K562 (cell line): ENCODE data around the gene RASGRP2. TPM values are rescaled to one million over a fixed set of nuclear protein-coding genes. Genes with fewer than 3 reads are reported as not detected.

Source experiments
- CCAR2 ChIP-seq: fragments of 200-400 bp; formaldehyde crosslinking; IDR thresholded peaks from 2 replicates; pipeline ENCODE4 v1.6.1; 2017; ENCODE audit warnings: mild to moderate bottlenecking, low read depth, low read length
- EP300 ChIP-seq: IDR thresholded peaks from 2 replicates; pipeline ENCODE4 v1.6.1; 2012; ENCODE audit warnings: low read length, improper control_type of control experiment
- GABPB1 ChIP-seq: sonication (generic); formaldehyde crosslinking; IDR thresholded peaks from 2 replicates; pipeline ENCODE4 v1.8.0; 2022; ENCODE audit warnings: mild to moderate bottlenecking, missing genetic modification reagents
- ILF3 ChIP-seq: fragments of 450-650 bp; IDR thresholded peaks from 2 replicates; pipeline ENCODE4 v1.6.1; 2018; ENCODE audit warnings: antibody characterized with exemption, mild to moderate bottlenecking, moderate library complexity, borderline replicate concordance
- MAZ ChIP-seq, 2 experiments: fragments of 450-650 bp in 1 of 2; sonication (generic) in 1 of 2; formaldehyde crosslinking; IDR thresholded peaks in 1 of 2; conservative IDR thresholded peaks in 1 of 2; 2 replicates each; pipeline versions ENCODE4 v1.4.0 to v1.5.0; 2020; ENCODE audit warnings: mild to moderate bottlenecking in 1 of 2, missing genetic modification reagents in 1 of 2
- MCM7 ChIP-seq, 2 experiments: fragments of 450-650 bp; IDR thresholded peaks; 2 replicates each; pipeline ENCODE4 v1.6.1; 2016 to 2018
- MED1 ChIP-seq: sonication (generic); formaldehyde crosslinking; IDR thresholded peaks from 2 replicates; pipeline ENCODE4 v1.8.1; 2023; ENCODE audit warnings: missing genetic modification reagents, borderline replicate concordance
- NFXL1 ChIP-seq: fragments of 450-650 bp; formaldehyde crosslinking; IDR thresholded peaks from 2 replicates; pipeline ENCODE4 v1.4.0; 2021; ENCODE audit warnings: mild to moderate bottlenecking
- NR3C1 ChIP-seq: sonication (generic); formaldehyde crosslinking; IDR thresholded peaks from 2 replicates; pipeline ENCODE4 v1.8.1; 2022; ENCODE audit warnings: missing genetic modification reagents
- RBBP5 ChIP-seq: fragments of 200-600 bp; sonication (generic); IDR thresholded peaks from 2 replicates; pipeline ENCODE4 v1.6.1; 2012; ENCODE audit warnings: borderline replicate concordance, mild to moderate bottlenecking, low read length, control low read depth, inconsistent platforms; ENCODE audit not compliant: insufficient read depth, poor library complexity, severe bottlenecking
- SMARCB1 ChIP-seq: IDR thresholded peaks from 2 replicates; pipeline ENCODE4 v1.6.1; 2011; ENCODE audit warnings: improper control_type of control experiment, low read depth; ENCODE audit not compliant: insufficient read length
- SRF ChIP-seq, 2 experiments: fragments of 250-450, 450-650 bp in 1 of 2; sonication (Bioruptor Pico) in 1 of 2; sonication (generic) in 1 of 2; formaldehyde crosslinking; IDR thresholded peaks; 2 replicates each; pipeline versions ENCODE4 v1.5.0 to v1.5.1; 2020 to 2022; ENCODE audit warnings: mild to moderate bottlenecking in 1 of 2, missing genetic modification reagents in 1 of 2
- TCF3 ChIP-seq: sonication (generic); formaldehyde crosslinking; IDR thresholded peaks from 2 replicates; pipeline ENCODE4 v1.4.0; 2020; ENCODE audit warnings: mild to moderate bottlenecking, missing genetic modification reagents
- ZBED1 ChIP-seq: IDR thresholded peaks from 2 replicates; pipeline ENCODE4 v1.6.1; 2014
- ZBTB8A ChIP-seq: fragments of 450-650 bp; IDR thresholded peaks from 2 replicates; pipeline ENCODE4 v1.6.1; 2018; ENCODE audit warnings: mild to moderate bottlenecking, moderate library complexity; ENCODE audit not compliant: partially characterized antibody
- ZNF23 ChIP-seq: fragments of 250-450 bp; sonication (Bioruptor Pico); IDR thresholded peaks from 2 replicates; pipeline ENCODE4 v1.4.0; 2020; ENCODE audit warnings: mild to moderate bottlenecking
- ZNF253 ChIP-seq: fragments of 250-450 bp; sonication (Bioruptor Pico); conservative IDR thresholded peaks from 2 replicates; pipeline ENCODE4 v1.6.1; 2021; ENCODE audit warnings: mild to moderate bottlenecking
- ZNF75A ChIP-seq: fragments of 450-650 bp; formaldehyde crosslinking; IDR thresholded peaks from 2 replicates; pipeline ENCODE4 v1.4.0; 2020; ENCODE audit warnings: mild to moderate bottlenecking
- polyA plus RNA-seq, 8 experiments: library from polyadenylated mRNA; depleted of rRNA in 4 of 8; stranded (reverse) in 5 of 8; unstranded in 3 of 8; fragments of >200 nt; fragmentation: Nextera tagmentation in 2 of 8; fragmentation: Illumina TruSeq in 1 of 8; extraction: Ambion mirVana in 2 of 8; extraction: Trizol in 1 of 8; gene quantifications; 2 replicates each; pipeline versions ENCODE4 v1.2.1 to v1.2.3, GENCODE V29; 2011 to 2014; ENCODE audit warnings: inconsistent platforms in 1 of 8, missing spikeins in 1 of 8
- total RNA-seq, 7 experiments: library from RNA; depleted of rRNA in 6 of 7; stranded (reverse); fragments of >200 nt in 6 of 7; fragmentation: Illumina TruSeq in 2 of 7; extraction: Trizol in 2 of 7; gene quantifications; 2 replicates each; pipeline versions ENCODE4 v1.2.1 to v1.2.3, GENCODE V29; 2011 to 2021; ENCODE audit warnings: low replicate concordance in 1 of 7
- TF ChIP-seq, protein P1 (sequence below): fragments of 250-450 bp; sonication (Bioruptor Pico); IDR thresholded peaks from 2 replicates; pipeline ENCODE4 v1.5.0; 2020; ENCODE audit warnings: mild to moderate bottlenecking, borderline replicate concordance
- TF ChIP-seq, protein P2 (sequence below): fragments of 250-450 bp; sonication (Bioruptor Pico); IDR thresholded peaks from 2 replicates; pipeline ENCODE4 v1.4.0; 2020
- TF ChIP-seq, protein P3 (sequence below): fragments of 250-450 bp; sonication (Bioruptor Pico); IDR thresholded peaks from 2 replicates; pipeline ENCODE4 v1.8.0; 2022; ENCODE audit warnings: moderate library complexity, mild to moderate bottlenecking, inconsistent platforms
- TF ChIP-seq, protein P4 (sequence below): fragments of 250-450 bp; sonication (Bioruptor Pico); IDR thresholded peaks from 2 replicates; pipeline ENCODE4 v1.4.0; 2020; ENCODE audit warnings: mild to moderate bottlenecking, moderate library complexity, borderline replicate concordance

Gene RASGRP2
- total and polyA plus RNA-seq, 9 of the 15 experiments (the other 6 are each of a cell fraction or from before 2014, with no cell fraction given): 0.87 to 22.7 (median 5.5) TPM

DNA sequence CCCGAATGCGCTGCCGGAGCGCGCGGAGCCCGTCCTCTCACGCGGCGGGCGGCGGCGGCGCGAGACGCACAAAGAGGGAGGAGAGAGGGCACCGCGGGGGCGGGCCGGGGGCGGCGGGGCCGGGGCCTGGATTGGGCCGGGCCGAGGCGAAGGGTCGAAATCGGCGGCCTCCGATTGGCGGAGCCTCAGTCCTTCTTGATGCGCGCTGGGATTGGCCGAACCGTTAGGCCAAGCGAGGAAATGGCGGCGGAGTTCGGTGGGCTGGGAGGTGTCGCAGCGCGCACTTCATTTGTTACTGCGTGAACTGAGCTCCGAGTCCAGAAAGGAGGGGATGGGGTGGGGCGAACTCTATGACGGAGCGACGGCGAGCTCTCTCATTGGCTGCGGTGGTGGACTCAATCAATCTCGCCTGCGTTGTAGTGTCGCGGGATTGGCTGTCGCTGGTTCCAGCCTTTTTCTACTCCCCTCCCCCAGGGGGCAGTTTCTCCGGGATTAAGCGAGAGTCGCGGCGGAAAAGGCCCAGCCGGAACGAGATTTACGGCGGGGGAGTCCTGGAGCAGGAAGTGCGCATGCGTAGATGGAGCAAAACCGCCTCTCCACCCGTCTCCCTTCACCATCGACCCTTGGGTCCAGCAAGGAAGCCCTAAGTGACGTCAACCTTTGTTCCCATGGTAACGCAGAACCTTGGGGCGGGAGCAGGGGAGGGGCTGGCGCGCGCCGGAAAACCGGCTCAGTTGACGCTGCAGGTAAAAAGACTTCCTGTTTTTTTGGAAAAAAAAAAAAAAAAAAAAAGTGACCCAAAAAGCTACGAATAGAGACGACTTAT lies 34.7 kb upstream of the RASGRP2 start, which contains the start of gene SF1 (continued):
- TF ChIP-seq, protein P1, sequence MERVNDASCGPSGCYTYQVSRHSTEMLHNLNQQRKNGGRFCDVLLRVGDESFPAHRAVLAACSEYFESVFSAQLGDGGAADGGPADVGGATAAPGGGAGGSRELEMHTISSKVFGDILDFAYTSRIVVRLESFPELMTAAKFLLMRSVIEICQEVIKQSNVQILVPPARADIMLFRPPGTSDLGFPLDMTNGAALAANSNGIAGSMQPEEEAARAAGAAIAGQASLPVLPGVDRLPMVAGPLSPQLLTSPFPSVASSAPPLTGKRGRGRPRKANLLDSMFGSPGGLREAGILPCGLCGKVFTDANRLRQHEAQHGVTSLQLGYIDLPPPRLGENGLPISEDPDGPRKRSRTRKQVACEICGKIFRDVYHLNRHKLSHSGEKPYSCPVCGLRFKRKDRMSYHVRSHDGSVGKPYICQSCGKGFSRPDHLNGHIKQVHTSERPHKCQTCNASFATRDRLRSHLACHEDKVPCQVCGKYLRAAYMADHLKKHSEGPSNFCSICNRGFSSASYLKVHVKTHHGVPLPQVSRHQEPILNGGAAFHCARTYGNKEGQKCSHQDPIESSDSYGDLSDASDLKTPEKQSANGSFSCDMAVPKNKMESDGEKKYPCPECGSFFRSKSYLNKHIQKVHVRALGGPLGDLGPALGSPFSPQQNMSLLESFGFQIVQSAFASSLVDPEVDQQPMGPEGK (CRISPR knock-in tag): no peak
- TF ChIP-seq SMARCB1 (no peak), ZBED1 (peak; percentile 79; the same call in 1 of the 2 replicates), NR3C1 (CRISPR knock-in tag) (no peak), NFXL1 (CRISPR knock-in tag) (no peak), ILF3 (no peak), ZBTB8A (no peak), MCM7 (IDR thresholded peaks at IDR 0.05) (no peak), ZNF23 (CRISPR knock-in tag) (no peak), SRF (CRISPR knock-in tag; IDR thresholded peaks at IDR 0.05) (0 out of 4 replicates have a peak, but pooled peaks of 1 of the 2 experiments have one; percentile 36), CCAR2 (no peak), ZNF75A (CRISPR knock-in tag) (no peak), TCF3 (CRISPR knock-in tag) (no peak), GABPB1 (CRISPR knock-in tag) (peak; percentile 37; the same call in 1 of the 2 replicates), RBBP5 (peak; percentile 43), EP300 (peak; percentile 54), MAZ (CRISPR knock-in tag; conservative IDR thresholded peaks at IDR 0.05 in 1 of 2, IDR thresholded peaks at IDR 0.05 in 1 of 2) (peak; percentile 44 to 85; a peak in 3 of 4 replicates), ZNF253 (CRISPR knock-in tag) (no peak), MED1 (CRISPR knock-in tag) (no peak)
- TF ChIP-seq, protein P2, sequence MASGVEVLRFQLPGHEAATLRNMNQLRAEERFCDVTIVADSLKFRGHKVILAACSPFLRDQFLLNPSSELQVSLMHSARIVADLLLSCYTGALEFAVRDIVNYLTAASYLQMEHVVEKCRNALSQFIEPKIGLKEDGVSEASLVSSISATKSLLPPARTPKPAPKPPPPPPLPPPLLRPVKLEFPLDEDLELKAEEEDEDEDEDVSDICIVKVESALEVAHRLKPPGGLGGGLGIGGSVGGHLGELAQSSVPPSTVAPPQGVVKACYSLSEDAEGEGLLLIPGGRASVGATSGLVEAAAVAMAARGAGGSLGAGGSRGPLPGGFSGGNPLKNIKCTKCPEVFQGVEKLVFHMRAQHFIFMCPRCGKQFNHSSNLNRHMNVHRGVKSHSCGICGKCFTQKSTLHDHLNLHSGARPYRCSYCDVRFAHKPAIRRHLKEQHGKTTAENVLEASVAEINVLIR (CRISPR knock-in tag): peak; percentile 70
- TF ChIP-seq, protein P3, sequence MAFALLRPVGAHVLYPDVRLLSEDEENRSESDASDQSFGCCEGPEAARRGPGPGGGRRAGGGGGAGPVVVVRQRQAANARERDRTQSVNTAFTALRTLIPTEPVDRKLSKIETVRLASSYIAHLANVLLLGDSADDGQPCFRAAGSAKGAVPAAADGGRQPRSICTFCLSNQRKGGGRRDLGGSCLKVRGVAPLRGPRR (CRISPR knock-in tag): no peak
- TF ChIP-seq, protein P4, sequence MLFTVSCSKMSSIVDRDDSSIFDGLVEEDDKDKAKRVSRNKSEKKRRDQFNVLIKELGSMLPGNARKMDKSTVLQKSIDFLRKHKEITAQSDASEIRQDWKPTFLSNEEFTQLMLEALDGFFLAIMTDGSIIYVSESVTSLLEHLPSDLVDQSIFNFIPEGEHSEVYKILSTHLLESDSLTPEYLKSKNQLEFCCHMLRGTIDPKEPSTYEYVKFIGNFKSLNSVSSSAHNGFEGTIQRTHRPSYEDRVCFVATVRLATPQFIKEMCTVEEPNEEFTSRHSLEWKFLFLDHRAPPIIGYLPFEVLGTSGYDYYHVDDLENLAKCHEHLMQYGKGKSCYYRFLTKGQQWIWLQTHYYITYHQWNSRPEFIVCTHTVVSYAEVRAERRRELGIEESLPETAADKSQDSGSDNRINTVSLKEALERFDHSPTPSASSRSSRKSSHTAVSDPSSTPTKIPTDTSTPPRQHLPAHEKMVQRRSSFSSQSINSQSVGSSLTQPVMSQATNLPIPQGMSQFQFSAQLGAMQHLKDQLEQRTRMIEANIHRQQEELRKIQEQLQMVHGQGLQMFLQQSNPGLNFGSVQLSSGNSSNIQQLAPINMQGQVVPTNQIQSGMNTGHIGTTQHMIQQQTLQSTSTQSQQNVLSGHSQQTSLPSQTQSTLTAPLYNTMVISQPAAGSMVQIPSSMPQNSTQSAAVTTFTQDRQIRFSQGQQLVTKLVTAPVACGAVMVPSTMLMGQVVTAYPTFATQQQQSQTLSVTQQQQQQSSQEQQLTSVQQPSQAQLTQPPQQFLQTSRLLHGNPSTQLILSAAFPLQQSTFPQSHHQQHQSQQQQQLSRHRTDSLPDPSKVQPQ (CRISPR knock-in tag): no peak
